Fibroblast of lung (primary cell): ENCODE results near the gene ZNF304.

Experiments used
- EZH2 ChIP-seq: IDR thresholded peaks from 2 replicates; pipeline ENCODE4 v1.5.1; 2012; ENCODE audit warnings: low read length, control low read depth, mild to moderate bottlenecking; ENCODE audit errors: missing control alignments
- TF ChIP-seq, protein P1 (sequence below), 2 donors: IDR thresholded peaks in 1 of 2; conservative IDR thresholded peaks in 1 of 2; 1 replicate in 1 of 2; 2 replicates in 1 of 2; pipeline ENCODE4 v1.5.1; 2011 to 2012; ENCODE audit warnings: low read length in 2 of 2, control low read depth in 1 of 2, inconsistent platforms in 1 of 2, low read depth in 1 of 2, mild to moderate bottlenecking in 1 of 2

GRCh38 chr19:57321116-57321515 lies 30.0 kb upstream of the ZNF304 start:
- TF ChIP-seq, protein P1, sequence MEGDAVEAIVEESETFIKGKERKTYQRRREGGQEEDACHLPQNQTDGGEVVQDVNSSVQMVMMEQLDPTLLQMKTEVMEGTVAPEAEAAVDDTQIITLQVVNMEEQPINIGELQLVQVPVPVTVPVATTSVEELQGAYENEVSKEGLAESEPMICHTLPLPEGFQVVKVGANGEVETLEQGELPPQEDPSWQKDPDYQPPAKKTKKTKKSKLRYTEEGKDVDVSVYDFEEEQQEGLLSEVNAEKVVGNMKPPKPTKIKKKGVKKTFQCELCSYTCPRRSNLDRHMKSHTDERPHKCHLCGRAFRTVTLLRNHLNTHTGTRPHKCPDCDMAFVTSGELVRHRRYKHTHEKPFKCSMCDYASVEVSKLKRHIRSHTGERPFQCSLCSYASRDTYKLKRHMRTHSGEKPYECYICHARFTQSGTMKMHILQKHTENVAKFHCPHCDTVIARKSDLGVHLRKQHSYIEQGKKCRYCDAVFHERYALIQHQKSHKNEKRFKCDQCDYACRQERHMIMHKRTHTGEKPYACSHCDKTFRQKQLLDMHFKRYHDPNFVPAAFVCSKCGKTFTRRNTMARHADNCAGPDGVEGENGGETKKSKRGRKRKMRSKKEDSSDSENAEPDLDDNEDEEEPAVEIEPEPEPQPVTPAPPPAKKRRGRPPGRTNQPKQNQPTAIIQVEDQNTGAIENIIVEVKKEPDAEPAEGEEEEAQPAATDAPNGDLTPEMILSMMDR (conservative IDR thresholded peaks at IDR 0.05 in 1 of 2, IDR thresholded peaks at IDR 0.05 in 1 of 2; ENCODE audit: low read depth in 1 of 2, low read length in 2 of 2): no peak
- TF ChIP-seq EZH2: no peak
